AG09309 (cell line): ENCODE data around the gene MATK.

ENCODE experiments used
- DNase-seq: peaks from one replicate; pipeline ENCODE4 v3.0.0-alpha.2; 2010; ENCODE audit warnings: low read depth
- H3K4me3 ChIP-seq: 2 replicates; pipeline ENCODE4 v1.5.1; 2011; ENCODE audit warnings: mild to moderate bottlenecking, low read depth, low read length, moderate library complexity; ENCODE audit not compliant: control insufficient read depth
- CTCF ChIP-seq: IDR thresholded peaks from 2 replicates; pipeline ENCODE4 v1.5.1; 2011; ENCODE audit warnings: mild to moderate bottlenecking, low read depth, low read length, inconsistent platforms; ENCODE audit not compliant: insufficient read depth, control insufficient read depth; ENCODE audit errors: missing control alignments

Gene MATK

GRCh38 chr19:3771906-3772455 lies 14.2 kb downstream of the MATK start, which contains the start of gene RAX2:
Gene RAX2, minus strand, starts transcription at chr19:3772228. Its CDS starts 486 bp downstream, at chr19:3771742.
- DNase-seq, result no peak
- no peak within 1 kb of the TSS for H3K4me3 ChIP-seq
- no peak for TF ChIP-seq CTCF

- no peak overlapping the region for H3K4me3 ChIP-seq
- TF ChIP-seq CTCF, result no peak
- no peak for DNase-seq
Observed at GRCh38 chr19:3771000-3771905, 14.9 kb downstream of the MATK start.

- no peak for DNase-seq
- TF ChIP-seq CTCF, result no peak
Observed at GRCh38 chr19:3770136-3770999, 15.8 kb downstream of the MATK start.

GRCh38 chr19:3769494-3769893 lies 16.7 kb downstream of the MATK start:
- H3K4me3 ChIP-seq, result no peak overlapping the region
- DNase-seq, result no peak
- no peak for TF ChIP-seq CTCF

More at GRCh38 chr19:3770136-3770999, 15.8 kb downstream of the MATK start:
- no peak overlapping the region for H3K4me3 ChIP-seq

GRCh38 chr19:3768748-3769099 lies 17.5 kb downstream of the MATK start:
- DNase-seq, result no peak
- no peak overlapping the region for H3K4me3 ChIP-seq
- no peak for TF ChIP-seq CTCF

GRCh38 chr19:3768015-3768747 lies 18.0 kb downstream of the MATK start:
- no peak for DNase-seq
- TF ChIP-seq CTCF, result no peak
- no peak overlapping the region for H3K4me3 ChIP-seq
